C4-2B (cell line): ENCODE measurements around the gene SLAMF9.

Experiments
- ZFX ChIP-seq: fragments of 450-650 bp; IDR thresholded peaks from 2 replicates; pipeline ENCODE4 v1.6.1; 2017
- TF ChIP-seq, protein P1 (sequence below): fragments of 450-650 bp; conservative IDR thresholded peaks from 2 replicates; pipeline ENCODE4 v1.5.1; 2017; ENCODE audit warnings: mild to moderate bottlenecking

GRCh38 chr1:159923203-159924024, 30.6 kb downstream of the SLAMF9 start:
- TF ChIP-seq, protein P1, sequence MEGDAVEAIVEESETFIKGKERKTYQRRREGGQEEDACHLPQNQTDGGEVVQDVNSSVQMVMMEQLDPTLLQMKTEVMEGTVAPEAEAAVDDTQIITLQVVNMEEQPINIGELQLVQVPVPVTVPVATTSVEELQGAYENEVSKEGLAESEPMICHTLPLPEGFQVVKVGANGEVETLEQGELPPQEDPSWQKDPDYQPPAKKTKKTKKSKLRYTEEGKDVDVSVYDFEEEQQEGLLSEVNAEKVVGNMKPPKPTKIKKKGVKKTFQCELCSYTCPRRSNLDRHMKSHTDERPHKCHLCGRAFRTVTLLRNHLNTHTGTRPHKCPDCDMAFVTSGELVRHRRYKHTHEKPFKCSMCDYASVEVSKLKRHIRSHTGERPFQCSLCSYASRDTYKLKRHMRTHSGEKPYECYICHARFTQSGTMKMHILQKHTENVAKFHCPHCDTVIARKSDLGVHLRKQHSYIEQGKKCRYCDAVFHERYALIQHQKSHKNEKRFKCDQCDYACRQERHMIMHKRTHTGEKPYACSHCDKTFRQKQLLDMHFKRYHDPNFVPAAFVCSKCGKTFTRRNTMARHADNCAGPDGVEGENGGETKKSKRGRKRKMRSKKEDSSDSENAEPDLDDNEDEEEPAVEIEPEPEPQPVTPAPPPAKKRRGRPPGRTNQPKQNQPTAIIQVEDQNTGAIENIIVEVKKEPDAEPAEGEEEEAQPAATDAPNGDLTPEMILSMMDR, result no peak
- TF ChIP-seq ZFX, result no peak
